Embryonic facial prominence (tissue), 1 donor: Measurements from ENCODE around the gene TNS4.

Source experiments
- DNase-seq: peaks from one replicate; pipeline ENCODE4 v3.0.0-alpha.2; 2016; ENCODE audit errors: extremely low spot score

The TNS4 gene

DNA sequence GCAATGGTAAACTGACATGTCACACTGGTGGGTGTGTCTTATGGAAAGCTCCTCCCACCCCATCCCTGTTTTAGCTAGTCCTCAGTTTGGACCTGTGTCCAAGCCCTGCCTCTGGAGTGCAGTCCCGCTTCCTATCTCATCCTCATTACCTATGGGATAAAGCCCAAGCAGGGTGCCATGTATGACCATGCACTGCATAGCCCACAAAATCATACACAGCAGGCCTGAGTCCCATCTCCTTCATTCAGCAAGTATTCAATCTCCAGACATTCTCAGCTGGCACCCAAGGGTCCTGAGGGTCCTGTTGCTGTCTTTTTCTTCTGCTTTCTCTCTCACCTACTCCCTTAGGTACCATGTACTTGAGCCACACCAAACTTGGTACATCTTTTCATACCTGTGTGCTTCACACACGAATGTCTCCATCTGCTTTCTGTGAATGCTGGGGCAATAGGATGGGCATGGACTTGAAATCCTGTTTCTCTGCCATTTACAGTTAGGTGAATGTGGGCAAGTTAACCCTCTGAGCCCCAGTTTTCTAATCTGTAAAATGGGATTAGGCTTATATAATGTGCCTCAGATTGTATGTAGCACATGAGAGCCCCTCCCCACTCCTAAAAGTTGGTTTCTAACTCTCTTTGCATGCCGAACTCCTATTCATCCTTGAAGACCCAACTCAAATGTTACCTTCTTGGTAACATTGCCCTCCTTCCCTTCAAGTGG is 28.5 kb downstream of the TNS4 start:
- no peak for DNase-seq

DNA sequence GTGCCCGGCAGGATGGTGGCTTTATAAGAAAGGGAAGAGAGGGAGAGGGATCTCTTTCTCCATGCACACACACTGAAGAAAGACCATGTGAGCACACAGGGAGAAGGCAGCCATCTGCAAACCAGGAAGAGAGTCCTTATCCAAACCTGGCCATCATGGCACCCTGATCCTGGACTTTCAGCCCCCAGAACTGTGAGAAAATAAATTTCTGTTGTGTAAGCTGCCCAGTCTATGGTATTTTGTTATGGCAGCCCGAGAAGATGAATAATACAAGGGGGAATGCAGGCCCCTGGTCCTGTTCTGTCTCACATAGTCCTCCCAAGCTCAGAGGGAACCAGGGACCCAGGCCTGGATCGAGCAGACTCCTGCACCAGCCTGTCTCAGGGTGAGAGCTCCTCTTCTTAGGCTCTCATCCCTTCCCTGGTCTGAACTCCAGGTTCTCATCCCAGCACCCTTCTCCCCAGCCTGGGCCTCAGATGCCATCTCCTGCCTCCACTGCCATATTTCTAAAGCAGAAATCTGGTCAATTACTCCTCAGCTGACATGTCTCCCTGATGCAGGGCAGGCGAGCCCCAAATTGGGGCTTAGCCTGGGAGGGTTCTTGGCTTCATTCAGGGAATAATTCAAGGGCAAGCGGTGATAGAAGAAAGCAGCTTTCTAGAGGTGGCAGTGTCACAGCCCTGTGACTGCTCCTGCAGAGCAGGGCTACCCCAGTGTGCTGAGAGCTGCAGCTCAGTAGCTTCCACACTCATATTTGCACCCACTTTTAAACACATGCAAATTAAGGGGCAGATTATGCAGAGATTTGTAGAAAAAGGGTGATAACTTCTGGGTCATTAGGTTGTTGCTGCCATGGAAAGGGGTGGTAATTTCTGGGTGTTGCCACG is 29.3 kb downstream of the TNS4 start:
- no peak for DNase-seq

DNA sequence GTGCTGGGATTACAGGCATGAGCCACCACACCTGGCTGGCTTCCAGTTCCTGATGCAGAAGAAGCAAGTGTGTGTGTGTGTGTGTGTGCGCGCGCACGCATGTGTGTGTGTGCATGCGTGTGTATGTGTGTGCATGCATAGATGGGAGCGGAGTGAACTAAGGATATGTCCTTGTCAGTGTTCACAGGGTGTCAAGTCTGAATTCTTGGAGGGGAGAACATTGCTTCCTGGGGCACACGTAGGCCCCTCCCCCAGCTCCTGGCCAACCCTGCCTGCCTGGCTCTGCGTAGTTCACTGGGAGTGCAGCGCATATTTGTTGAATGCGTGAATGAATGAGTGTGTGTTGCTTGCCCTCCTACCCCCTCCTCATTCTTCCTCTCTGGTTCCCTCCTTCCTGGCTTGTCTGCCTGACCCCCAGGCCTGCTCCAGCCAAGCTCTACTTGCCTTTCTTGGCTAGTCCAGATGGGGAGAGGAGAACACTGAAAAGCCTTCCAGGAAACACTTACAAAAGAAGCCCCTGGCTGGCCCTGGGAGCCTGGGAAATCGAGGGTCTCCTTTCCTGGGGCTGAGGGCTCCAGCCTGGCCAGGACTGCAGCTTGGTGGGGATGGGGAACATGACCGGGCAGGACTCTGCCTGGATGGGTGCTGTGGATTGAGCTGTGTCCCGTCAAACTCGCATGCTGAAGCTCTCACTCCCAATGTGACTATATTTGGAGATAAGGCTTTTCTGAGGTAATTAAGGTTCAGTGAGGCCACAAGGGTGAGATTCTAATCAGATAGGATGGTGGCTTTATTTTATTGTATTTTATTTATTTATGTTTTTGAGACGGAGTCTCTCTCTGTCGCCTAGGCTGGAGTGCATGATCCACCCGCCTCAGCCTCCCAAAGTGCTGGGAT is 30.2 kb downstream of the TNS4 start:
- DNase-seq, result no peak

DNA sequence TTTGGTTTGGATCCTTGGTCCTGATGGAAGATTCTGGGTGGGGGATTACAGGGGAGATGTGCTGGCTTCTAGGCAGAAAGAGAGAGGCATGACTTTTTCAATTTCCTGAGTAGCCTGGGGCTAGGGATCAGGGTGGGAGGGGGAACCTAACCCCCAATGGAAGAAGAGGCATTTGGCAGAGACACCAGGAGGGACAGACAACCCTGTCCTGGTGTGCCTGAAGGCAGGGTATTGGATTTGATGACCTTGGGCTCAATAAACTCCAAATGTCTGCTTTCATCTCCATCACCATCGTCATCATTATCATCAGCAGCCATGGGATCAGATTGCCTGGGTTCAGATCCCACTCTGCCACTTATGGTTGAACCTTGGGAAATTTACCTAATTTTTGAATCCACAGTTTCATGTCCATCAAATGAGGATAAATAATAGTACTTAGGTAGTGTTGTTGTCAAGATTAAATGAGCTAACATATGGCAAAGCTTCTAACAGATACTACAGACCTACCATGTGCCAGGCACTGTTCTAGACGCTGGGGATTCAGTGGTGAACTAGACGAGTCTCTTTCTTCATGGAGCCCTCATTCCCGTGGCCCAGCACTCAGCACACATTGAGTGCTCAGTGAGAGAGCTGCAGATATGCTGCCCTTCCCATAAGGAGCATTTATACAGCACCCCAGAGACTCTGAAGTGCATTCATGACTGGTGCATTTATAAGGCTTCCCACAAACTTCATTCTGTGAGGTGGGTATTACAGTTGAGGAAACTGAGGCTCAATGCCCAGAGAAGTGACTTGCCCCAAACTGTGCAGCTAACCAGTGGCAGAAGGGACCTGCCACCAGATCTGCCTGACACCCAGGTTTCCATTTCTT is 31.4 kb downstream of the TNS4 start:
- no peak for DNase-seq

DNA sequence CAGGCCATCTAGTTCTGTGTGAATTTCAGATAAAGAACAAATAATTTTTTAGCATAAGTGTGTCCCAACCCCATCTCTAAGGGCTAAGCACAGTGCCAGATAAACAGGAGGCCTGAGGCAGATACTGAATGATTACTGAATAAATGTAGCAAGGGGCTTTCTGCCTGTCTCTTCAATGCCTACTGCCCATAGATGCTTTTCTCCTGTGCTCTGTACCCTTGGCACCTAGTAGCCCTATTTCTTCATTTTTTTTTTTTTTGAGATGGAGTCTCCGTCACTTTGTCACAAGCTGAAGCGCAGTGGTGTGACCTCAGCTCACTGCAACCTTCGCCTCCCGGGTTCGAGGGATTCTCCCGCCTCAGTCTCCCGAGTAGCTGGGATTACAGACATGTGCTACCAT is 32.9 kb downstream of the TNS4 start:
- no peak for DNase-seq

DNA sequence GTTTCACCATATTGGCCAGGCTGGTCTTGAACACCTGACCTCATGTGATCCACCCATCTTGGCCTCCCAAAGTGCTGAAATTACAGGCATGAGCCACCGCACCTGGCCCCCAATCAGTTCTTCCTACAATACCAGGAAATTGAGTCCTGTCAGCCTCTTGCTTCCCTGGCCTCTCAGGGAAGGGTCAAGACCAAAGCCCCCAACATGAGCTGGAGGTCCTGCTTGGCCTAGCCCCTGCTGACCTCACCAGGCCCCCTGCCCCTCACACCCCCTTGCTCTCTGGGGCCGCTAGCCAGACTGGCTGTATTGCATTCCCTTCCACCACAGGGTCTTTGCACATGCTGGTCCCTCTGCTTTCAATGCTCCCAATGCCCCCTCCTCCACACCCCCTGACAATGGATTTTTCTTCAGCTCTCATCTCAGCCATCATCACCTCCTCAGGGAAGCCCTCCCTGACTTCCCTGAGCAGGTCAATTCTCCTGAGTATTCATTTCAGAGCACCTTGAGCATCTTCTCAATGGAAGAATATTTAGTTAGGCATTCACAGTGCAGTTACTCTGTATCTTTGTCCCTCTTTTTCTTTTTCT is 34.0 kb downstream of the TNS4 start:
- no peak for DNase-seq

DNA sequence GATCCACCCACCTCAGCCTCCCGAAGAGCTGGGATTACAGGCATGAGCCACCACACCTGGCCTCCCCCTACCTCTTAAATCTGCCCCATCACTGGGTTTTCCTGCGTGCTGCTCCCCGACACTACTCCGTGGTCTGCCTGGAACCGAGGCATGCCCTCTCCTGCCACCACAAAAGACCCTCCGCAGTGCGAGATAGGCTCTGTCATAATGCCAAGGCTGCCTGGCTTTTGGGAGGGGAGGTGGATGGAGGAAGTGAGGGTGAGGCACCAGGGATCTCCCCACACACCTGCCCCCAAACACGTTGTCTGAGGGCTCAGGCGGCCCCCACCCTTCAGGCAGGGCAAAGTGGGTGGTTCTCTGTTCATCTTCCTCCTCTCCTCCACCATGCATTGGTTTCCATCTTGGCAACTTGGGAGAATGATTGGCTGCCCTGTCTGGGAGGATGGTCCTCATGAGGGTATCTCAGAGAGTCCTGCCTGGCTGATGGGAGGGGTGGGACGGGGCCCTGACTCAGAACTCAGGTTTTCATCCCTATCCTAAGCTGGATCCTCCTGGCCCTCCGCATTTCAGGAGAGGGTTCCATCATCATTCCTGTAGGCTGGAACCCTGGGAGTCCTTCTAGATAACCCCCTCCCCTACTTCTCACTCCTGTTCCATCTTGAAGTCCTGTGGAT is 35.0 kb downstream of the TNS4 start:
- DNase-seq, result no peak

DNA sequence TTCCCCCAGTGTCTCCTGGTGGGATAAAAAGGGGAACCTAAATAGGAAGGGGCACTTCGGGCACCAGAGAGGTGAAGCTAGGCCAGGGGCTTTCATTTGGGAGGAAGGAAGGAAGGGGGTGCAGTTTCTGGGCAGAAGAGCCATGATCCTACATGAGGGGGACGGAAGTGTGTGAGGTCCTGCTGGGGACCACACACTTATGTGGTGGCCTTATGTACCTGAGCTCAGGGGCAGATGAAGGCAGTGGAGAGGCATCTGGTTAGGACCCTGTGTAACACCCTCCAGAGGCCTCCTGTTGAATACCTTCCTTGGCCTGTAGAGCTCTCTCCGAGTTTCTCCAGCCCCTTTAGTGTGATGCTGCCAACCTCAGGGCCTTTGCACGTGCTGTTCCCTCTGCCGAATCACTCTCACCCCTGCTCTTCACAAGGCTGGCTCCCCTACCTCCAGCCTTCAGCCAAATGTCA is 37.0 kb downstream of the TNS4 start:
- DNase-seq, result no peak

DNA sequence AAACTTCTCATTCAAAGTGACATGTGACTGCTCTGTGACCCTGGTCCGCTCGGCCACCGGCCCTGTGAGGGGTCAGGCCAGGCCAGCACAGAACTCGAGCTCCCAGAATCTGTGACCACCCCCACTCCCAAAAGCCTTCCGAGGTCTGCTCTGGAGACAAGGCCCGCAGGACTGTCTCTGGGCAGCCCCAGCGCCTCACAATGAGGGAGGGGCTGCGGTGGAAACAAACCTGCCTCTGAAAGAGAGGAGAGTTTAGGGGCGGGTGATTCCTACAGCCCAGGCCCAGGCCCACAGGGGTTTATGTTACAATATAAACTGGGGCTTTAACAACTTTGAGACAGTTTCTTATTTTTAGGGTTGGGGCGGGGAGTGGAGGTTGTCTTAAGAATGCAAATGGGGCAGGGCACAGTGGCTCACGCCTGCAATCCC is 38.3 kb downstream of the TNS4 start:
- DNase-seq, result no peak

DNA sequence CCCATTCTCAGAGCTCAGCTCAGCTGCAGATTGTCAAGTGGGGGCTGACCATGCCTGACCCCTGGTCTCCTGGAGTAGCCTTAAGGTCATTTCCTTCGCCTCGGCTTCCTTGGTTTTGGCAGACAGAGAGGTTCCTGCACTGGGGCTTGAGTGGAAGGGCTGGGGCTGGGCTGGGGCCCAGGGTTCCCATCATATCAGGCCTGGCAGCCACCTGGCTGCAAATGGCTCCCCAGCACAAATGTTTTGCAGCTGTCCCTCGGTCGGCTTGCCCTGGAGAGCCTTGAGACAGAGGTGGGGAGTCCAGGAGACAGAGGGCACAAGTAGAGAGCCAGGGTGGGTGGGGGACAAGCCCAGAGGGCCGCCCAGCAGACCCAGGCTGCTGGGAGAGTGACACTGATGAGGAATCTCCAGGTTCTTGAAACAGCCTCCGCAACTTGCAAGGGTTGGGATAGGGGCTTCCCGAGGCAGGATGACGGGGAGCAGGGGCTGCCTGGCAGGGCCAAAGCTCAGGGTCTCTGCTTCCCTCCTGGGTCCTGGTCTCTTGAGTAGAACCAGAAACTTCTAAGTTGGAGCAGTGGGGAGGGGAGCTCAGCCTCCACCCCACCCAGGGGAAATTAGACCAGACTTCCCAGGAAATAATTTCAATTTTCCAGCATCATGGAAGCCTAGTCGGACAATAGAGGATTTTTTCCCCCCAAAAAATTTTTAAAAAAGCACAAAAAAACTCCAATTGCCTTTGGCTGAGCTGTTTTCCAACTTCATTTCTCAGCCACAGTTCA is 38.9 kb downstream of the TNS4 start:
- no peak for DNase-seq

DNA sequence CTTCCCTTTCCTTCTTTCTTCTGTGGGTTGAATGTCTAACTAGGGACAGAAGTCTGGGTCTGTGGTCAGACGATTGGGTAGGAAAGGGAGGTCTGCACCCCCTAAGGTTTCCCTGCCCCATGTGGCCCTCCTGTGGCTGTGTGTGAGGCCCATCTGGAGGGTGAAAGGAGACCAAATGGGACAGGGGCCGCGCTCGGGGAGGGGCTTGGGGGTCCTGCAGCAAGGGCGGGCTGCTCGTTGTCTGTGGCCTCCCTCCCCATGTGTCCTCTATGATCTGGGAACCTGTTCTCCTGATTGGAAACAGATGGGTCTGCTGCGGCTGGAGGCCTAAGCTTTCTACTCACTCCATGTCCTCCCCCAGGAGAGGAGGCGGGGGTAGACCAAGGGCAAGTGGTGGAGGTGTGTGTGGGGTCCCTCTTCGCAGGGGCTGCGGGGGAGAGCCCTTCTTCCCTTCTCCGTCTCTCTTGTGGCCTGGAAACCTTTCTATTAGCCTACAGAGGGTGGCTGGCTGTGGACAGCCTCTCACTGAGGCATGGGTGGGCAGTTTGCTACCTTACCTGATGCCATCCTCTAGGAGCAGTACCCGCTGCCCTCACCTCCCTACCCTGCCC is 39.6 kb downstream of the TNS4 start:
- no peak for DNase-seq

DNA sequence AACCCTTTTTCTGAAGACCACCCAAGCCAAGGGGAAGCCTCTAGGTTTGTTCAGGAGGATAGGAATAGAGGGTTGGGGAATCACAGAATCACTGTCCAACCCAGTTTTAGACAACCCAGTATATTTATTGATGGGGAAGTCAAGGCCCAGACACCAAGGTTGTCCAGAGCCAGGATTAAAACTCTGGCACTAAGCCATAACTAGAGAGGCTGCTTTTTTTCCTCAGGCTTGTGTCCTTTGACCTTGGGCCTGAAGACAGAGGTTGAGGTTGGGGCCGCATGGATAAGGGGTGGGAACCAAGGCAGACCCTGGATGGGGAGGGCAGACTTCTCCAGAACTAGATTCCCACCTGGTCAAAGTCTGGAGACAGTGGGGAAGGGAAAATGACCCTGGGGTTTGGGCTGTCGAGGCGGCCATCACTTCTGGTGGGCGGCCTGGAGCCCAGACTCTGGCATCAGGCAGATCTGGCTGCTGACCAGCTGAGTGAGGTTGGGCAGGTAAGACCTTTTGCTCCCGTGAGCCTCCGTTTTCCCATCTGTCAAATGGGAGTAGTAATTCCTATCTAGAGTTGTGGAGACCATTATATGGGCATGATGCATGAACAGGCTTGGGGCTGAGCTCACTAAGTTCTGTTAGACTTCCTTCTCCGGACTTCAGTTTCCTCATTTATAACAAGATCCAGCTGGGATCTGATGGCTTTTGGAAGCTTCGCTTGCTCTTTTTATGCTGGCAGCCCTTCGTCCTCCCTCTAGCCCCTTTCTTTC is 40.3 kb downstream of the TNS4 start:
- DNase-seq, result no peak

DNA sequence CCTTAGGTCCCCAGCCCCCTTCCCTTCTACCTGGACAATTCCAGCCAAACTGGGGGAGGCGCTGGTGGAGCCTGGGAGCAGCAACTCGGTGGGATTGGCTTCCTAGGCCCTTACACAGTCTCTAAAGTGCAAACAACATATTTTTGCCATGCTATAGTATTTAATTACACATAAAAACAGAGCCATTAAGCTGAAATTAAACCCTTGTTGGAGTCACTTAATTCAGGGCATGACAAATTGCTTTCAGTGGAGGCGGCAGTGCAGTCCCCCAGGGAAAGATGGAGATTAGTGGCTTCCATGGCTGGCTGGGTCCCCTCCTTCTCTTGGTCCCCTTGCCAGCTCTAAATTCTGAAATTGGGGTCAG is 40.8 kb downstream of the TNS4 start:
- no peak for DNase-seq

DNA sequence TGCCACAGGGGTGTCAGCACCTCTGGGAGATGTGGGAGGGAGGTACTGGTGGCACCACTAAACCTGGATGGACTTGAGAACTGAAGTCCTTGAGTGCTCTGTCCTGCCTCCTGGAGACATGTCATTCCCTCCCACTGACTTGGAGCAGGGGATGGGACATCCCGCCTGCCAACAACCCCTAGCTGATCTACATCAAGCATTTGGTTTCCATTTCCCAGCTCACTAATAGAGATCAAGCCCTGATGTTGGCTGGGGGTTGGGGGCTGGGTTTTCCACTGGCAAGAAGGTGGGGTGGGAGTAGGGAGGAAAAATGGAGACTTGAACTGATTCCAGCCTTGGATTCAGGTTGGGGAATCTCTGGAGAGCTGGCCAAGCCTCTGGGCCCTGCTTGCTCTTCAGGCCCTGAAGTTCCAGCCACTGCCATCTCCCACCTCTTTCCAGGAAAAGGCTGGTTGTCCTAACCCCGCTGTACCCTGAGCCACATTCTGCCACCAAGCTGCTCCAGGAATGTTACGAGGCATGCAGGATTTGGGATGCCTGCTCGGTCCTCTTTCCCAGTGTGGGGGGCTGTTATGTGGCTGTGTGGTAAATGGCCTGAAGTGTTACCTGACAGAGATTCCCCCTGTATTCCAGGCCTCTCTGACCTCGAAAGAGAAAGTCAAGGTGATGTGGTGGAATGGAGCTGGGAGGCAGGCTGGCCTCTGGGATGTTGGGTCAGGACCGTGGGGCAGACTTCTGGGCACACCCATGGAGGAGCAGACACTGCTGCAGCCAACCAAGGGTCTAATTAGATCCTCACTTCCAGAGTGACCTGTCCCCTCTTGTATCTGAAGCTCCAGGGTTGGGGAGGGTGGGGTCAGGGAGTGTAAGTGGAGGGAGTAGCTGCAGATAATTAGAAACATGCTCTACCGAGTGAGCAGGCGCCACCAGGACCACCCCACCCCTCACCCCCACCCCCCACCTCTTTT is 41.5 kb downstream of the TNS4 start:
- DNase-seq, result no peak

DNA sequence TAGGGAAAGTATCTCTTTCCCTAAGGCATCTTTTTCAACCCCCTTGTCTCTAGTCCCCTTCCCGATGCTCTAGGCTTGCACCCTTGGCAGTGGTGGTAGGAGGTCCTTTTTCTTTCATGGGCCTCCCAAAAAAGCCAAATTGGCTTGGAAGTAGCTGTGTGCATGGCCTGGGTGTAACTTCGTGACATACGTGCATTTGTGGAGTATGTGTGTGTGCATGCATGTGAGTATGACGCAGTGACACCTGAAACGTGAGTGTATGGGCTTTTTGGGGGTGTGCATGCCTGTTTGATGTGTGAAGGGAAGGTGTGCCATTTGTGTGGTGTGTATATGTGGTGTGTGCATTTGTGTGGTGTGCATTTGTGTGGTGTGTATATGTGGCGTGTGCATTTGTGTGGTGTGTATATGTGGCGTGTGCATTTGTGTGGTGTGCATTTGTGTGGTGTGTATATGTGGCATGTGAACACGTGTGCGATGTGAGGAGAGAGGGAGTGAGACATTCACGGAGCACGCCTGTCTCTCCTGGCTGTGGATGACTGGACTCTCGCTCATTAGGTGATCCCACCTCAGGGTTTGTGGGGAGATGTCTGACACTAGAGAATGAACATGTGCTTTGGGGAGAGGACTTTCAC is 42.5 kb downstream of the TNS4 start:
- no peak for DNase-seq

DNA sequence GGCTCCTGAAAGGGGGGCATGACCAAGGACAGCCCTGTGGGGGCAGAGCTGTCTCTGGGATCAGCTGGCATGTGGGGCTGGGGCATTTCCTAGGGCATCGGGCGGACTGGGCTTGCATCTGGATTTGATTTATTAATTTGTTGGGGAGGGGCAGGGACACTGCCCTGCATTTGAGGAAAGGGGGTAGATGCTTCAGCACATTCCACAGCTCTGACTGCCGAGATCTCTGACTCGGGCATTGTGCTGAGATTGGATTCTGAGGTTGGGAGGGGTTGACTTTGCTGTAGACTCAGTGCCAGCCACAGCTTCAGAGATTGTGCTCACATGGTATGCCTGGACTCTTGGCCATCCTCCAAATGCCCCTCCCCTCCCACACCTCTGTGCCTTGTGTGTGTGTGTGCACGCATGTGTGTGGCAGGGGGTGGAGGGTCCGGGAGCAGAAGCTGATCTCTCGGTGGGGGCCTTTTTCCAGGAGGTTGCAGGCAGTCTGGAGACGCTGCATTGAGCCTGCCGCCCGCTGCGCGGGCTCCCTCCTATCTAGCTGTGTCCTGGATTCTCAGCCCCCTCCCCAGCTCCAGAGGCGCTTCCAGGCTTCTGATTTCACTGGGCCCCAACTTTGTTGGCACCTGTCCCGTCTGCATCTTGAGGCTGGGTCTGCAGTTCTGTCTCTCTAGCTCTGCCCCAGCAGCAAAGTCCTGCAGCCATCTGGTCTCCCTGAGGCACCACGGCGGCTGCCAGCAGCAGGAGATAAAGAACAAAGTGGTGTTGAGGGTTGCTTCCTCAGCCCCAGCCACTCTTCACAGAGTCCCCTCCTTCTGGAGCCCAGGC is 43.2 kb downstream of the TNS4 start:
- DNase-seq, result no peak
